IPS-NIHi7 (cell line): Measurements from ENCODE around the gene REPIN1.

ENCODE experiments used
- DNase-seq: peaks from one replicate; pipeline ENCODE4 v3.0.0; 2012; ENCODE audit warnings: mixed read lengths; ENCODE audit errors: extremely low spot score

Gene REPIN1

DNA sequence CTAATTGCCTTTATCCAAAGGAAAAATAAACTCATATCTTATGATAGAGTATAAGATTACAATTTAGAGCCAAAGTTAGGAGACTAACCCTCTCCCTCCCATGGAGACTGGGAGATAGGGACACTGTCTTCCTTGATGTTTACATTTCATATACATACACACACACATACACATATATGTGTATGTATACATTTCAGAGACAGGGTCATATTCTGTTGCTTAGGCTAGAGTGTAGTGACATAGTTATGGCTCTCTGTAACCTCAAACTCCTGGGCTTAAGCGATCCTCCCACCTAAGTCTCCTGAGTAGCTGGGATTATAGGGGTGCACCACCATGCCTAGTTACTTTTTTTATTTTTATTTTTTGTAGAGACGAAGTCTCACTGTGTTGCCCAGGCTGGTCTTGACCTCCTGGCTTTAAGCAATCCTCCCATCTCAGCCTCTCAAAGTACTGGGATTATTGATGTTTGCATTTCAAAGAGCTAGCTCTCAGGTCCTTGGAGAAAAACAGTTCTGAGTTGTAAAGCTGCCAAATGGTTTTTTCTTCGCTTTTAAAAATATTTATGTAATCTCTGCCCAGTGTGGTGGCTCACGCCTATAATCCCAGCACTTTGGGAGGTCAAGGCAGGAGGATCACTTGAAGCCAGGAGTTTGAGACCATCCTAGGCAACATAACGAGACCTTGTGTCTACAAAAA, 8.1 kb upstream of the REPIN1 start:
- no peak for DNase-seq

DNA sequence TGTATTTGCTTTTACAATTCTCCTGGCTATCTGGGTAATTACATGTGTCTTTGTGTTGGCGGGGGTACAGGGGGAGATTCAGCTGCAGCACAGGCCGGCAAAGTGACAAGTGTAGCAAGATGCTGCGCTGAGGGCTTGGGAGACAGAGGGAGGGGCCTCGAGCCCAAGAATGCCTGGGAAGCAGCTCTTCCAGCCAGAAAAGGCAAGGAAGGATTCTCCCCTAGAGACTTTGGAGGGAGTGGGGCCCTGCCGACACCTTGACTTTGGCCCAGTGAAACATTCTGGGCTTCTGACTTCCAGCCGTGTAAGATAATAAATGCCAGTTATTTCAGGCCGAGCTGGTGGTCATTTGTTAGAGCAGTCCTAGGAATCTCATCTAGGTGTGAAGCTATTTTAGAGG, 7.2 kb upstream of the REPIN1 start:
- DNase-seq = no peak

DNA sequence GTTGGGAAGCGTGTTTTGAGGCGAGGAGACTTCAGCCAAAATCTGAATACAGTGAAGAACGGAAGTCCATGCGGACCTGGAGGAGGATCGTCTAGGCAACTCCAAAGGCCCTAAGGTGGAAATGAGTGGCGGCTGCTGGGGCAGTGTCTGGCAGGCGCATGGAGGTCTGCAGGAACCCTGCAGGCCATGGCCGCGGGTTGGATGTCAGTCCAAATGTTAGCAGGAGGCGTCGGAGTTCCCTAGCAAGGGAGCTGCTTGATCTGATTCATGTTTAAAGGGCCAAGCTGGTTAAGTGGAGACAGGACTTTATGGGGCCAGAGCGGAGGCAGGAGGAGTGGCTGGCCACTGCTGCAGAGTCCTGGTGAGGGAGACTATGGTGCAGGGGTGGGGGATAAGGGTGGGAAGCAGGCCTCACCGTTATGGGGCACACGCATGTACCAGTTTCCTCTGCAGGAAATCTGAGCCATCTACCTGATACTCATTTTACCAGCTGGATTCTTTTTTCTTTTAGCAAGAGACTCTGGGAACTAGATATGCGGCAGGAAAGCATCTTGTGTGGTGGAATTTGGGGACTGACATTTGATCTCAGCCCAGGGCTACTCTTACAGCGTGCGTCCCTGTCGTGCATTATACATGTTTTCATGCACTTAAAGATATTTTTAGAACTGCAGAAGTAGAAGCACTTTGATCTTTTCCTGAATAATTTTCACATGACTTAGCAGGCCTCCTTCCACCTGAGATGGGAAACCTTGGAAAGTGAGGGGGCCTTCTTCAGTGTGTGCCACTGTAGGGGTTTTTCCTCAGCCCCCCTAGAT, 6.6 kb upstream of the REPIN1 start:
- DNase-seq = no peak

DNA sequence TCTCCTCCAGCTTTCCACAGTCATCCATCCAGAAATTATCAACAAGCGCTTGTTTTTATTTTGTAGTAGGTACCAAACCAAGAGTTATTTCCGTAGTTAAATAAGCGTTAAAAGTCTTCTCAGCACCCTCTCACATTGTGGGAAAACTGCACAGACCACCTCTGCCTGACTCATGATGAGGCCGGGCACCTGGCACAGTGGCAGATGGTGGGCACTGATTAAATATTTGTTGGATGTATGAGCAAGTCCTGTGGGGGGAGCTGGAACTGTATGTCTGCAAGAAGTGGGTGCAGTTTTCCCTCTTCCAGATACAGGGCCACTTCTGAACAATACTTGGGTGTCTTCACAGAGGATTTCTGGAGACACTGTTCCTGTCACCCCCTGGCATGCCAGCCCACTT, 5.3 kb upstream of the REPIN1 start:
- no peak for DNase-seq

GRCh38 chr7:150363872-150364271, 4.8 kb upstream of the REPIN1 start:
- no peak for DNase-seq

DNA sequence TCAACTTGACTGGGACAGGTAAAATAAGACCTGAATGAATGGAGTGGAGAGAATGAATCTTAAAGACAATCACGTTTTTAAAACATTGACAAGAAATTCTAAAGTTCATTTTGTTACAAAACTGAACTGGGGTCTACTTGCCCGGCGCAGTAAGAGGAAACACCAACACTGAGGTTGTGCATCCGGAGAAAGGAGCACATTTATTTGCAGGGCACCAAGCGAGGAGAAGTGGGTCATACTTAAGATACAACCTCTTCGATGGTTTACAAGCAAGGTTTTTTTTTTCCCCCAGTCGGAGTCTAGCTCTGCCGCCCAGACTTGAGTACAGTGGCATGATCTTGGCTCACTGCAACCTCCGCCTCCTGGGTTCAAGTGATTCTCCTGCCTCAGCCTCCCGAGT, 3.4 kb upstream of the REPIN1 start:
- no peak for DNase-seq

DNA sequence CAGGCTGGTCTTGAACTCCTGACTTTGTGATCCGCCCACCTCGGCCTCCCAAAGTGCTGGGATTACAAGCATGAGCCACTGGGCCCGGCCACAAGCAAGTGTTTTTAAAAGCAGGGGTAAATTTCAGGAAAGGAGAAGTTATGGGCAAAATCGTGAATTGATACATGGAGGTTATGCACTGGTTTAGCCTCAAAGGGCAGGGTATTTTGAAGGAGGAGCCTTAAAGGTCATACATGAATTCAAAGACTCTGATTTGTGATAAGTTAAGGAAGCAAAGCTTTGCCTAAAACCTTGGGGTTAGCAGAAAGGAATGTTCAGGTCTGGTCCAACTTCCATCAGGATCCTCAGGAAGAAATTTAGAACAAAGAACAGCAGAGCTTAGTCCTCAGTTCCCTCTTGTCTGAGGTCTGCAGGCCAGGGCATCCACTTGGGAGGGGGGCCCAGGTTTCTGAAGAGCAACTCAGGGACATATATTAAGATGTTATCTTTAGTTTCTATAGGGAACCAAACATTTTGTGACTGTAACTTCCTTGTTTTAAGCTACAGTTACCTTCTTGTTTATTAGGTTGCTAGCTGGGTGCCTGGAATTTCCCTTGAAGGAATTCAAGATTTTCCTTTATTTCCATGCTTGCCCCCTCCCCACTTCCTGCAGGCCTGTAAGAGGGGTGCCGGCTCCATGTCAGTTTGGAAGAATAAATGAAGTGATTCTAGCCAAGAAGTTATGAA, 2.8 kb upstream of the REPIN1 start:
- no peak for DNase-seq

GRCh38 chr7:150367677-150368095, 936 bp upstream of the REPIN1 start:
- DNase-seq = no peak

DNA sequence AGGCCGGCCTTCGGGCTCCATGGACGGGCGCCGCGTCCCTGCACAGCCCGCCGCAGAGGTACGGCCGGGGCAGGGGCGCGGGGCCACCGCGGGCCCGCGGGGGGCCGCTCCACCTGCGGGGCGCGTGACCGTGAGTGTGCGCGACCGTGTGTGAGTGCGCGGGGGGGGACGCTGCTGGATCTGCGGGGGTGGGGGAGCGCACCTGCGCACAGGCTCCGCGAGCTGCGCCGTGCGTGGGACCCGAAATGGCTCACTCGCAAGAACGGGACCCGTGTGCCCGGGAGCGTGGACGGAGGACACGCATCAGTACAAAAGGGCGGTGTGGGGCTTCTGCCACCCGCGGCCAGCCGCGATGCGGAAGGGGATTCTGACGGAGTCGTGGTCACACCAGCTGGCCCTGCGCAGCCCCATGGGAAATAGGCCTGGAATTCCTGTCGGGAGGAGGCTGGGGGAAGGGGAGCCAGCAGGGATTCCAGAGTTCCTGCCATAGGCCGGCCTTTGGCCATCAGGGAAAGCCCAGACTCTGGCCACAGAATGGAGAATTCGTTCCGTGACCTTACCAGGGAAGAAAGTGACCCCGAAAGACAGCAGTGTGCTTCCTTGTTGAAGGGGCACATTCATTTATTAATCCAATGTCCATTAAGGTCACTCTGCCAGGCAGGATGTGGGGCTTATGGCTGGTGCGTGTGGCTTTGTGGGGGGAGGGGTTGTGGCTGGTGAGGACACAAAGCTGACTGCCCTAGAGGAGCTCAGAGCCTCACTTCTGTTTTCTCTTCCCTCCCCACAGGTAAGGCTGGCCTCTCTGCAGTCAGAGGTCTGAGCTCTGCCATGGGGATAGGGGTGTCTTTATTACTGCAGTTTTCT, 494 bp downstream of the REPIN1 start:
- peak; percentile 75 for DNase-seq

GRCh38 chr7:150369748-150370501, 1.3 kb downstream of the REPIN1 start:
- DNase-seq = no peak

- DNase-seq = no peak
Observed at GRCh38 chr7:150370612-150371071, 2.0 kb downstream of the REPIN1 start.

DNA sequence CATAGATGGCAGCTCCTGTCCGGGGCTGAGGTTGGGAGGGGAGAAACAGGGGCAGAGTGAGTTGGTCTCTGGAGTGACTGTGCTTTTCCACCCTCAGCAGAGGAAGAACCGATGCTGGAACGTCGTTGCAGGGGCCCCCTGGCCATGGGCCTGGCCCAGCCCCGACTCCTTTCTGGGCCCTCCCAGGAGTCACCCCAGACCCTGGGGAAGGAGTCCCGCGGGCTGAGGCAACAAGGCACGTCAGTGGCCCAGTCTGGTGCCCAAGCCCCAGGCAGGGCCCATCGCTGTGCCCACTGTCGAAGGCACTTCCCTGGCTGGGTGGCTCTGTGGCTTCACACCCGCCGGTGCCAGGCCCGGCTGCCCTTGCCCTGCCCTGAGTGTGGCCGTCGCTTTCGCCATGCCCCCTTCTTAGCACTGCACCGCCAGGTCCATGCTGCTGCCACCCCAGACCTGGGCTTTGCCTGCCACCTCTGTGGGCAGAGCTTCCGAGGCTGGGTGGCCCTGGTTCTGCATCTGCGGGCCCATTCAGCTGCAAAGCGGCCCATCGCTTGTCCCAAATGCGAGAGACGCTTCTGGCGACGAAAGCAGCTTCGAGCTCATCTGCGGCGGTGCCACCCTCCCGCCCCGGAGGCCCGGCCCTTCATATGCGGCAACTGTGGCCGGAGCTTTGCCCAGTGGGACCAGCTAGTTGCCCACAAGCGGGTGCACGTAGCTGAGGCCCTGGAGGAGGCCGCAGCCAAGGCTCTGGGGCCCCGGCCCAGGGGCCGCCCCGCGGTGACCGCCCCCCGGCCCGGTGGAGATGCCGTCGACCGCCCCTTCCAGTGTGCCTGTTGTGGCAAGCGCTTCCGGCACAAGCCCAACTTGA, 2.7 kb downstream of the REPIN1 start:
- DNase-seq = no peak

DNA sequence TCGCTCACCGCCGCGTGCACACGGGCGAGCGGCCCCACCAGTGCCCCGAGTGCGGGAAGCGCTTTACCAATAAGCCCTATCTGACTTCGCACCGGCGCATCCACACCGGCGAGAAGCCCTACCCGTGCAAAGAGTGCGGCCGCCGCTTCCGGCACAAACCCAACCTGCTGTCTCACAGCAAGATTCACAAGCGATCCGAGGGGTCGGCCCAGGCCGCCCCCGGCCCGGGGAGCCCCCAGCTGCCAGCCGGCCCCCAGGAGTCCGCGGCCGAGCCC, 3.3 kb downstream of the REPIN1 start:
- DNase-seq = no peak

GRCh38 chr7:150372271-150373048, 3.8 kb downstream of the REPIN1 start:
- DNase-seq = no peak

DNA sequence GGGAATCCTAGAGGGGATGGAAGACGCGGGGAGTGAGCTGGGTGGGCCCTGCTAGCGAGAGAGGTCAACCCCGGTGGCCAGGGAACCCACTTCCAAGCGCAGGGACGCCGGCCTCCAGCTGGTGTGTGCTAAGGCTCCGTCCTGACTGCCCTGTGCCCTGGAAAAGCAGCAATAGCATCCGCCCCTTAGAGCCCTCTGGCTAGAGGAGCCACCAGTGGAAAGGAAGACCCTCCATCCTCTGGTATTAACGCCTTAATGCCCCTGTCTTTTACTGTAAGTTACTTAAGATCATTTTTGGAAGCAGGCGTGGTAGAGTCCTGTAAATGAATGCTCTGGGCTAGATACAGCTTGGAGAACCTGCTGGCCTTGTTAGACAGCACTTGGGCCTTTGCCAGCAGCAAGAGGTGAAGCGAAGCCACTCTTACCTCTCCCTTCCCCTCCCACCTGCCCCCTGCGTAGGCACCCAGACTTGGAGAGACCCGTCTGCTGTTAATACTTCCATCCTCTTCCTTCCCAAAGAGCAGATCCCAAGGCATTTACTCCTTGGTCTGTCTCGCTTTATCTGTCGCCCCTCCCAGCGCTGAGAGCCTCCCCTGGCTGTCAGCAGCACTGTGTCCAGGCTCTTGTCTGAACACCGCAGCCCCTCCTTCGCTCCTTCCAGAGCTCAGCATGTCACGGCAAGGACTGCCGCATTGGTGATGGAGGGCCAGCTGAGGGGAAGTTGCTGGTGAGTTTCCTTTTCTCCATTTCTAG, 4.6 kb downstream of the REPIN1 start:
- no peak for DNase-seq

GRCh38 chr7:150374026-150374425, 5.4 kb downstream of the REPIN1 start:
- no peak for DNase-seq

GRCh38 chr7:150374472-150374871, 5.8 kb downstream of the REPIN1 start:
- DNase-seq = no peak

DNA sequence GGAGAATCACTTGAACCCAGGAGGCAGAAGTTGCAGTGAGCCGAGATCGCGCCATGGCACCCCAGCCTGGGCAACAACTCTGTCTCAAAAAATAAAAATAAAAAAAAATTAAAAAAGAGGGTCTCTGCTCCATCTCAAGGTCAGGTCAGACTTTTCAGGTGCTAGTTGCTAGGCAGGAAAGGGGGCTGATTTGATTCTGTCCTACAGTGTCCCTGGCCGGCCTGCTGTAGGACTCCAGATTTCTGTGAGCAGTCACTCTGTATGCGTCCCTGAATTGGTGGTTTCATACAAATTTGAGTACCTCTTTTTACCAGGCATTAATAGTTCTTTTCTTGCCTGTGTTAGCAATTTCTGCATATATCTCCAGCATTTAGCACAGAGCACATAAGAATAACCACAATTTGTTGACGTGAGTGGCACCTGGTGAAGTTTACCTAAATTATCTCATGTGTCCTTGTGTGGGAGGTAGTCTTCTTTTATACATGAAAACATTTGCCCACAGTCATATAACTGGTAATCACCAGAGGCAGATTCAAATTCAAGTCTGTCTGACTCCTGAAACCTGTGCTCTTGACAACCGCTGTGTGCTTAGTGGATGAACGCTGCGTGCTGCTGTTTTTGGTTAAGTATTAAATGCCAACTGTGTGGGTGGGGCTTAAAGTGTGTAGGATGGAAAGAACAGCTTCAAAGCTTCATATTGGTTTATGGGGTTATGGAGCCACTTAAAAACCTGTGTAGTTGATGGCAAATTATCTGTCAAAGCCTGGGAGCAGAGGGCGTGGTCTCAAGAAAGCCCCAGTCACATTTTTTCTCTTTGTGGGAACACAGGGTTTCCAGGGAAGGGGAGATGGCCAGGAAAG, 7.3 kb downstream of the REPIN1 start:
- DNase-seq = no peak
